B cell (primary cell): ENCODE data around the gene ASCL2. TPM values are rescaled to one million over a fixed set of nuclear protein-coding genes. Genes with fewer than 3 reads are reported as not detected.

Experiments
- ATAC-seq: fragments of 200-7000 bp; cut with Tn5 transposase; one replicate; pipeline ENCODE4 v1.10.0; 2021; ENCODE audit warnings: low read depth, mild to moderate bottlenecking, moderate number of reproducible peaks, moderate library complexity
- CTCF ChIA-PET: fragments of 350-600 bp; sonication (Branson Sonifier 250); formaldehyde crosslinking; loops from one replicate; lab custom pipeline; 2021; ENCODE audit warnings: antibody characterized with exemption, inconsistent platforms; lab: Charles Lee
- POLR2A ChIA-PET: fragments of 350-600 bp; sonication (Branson Sonifier 250); formaldehyde crosslinking; loops from one replicate; lab custom pipeline; 2021; ENCODE audit warnings: antibody characterized with exemption; lab: Charles Lee
- DNase-seq: peaks from one replicate; pipeline ENCODE4 v3.0.0; 2013
- H2AFZ ChIP-seq: 2 replicates; pipeline ENCODE4 v1.6.1; 2012; ENCODE audit warnings: mild to moderate bottlenecking, low read depth, low read length; ENCODE audit not compliant: insufficient read depth, poor library complexity, severe bottlenecking
- H3K27ac ChIP-seq, 2 donors: 1 replicate in 1 of 2; 2 replicates in 1 of 2; pipeline ENCODE4 v1.5.1; 2012 to 2013; ENCODE audit warnings: low read length in 2 of 2, mild to moderate bottlenecking in 2 of 2, moderate library complexity in 1 of 2
- H3K27me3 ChIP-seq, 4 experiments: fragments of 200-600 bp in 1 of 4; sonication (generic) in 1 of 4; replicated peaks in 1 of 4; 1 replicate in 2 of 4; 2 replicates in 2 of 4; pipeline versions ENCODE4 v1.6.1 to v1.7.0; 2013 to 2016; ENCODE audit warnings: low read length in 3 of 4, mild to moderate bottlenecking in 2 of 4, mixed read lengths in 1 of 4, moderate library complexity in 1 of 4; ENCODE audit not compliant: insufficient read depth in 4 of 4, control insufficient read depth in 3 of 4; ENCODE audit errors: control extremely low read depth in 1 of 4
- H3K36me3 ChIP-seq, 2 experiments: replicated peaks in 1 of 2; 1 replicate in 1 of 2; 2 replicates in 1 of 2; pipeline versions ENCODE4 v1.6.1 to v1.7.1; 2013; ENCODE audit warnings: low read length in 1 of 2; ENCODE audit not compliant: insufficient read depth in 2 of 2, control insufficient read depth in 1 of 2; ENCODE audit errors: control extremely low read depth in 1 of 2, extremely low read depth in 1 of 2
- H3K4me1 ChIP-seq, 2 donors: fragments of 200-600 bp in 1 of 2; sonication (generic) in 1 of 2; 1 replicate in 1 of 2; 2 replicates in 1 of 2; pipeline versions ENCODE4 v1.5.1 to v1.6.1; 2013 to 2017; ENCODE audit warnings: low read length in 2 of 2; ENCODE audit not compliant: control insufficient read depth in 2 of 2, insufficient read depth in 2 of 2
- H3K4me2 ChIP-seq: replicated peaks from 2 replicates; pipeline ENCODE3; 2012; ENCODE audit warnings: mild to moderate bottlenecking, low read depth, low read length; ENCODE audit not compliant: poor library complexity, severe bottlenecking
- H3K4me3 ChIP-seq, 5 experiments: fragments of 200-600 bp in 1 of 5; sonication (generic) in 1 of 5; 1 replicate in 3 of 5; 2 replicates in 2 of 5; pipeline versions ENCODE4 v1.5.1 to v1.7.0; 2011 to 2016; ENCODE audit warnings: low read length in 4 of 5, mild to moderate bottlenecking in 4 of 5, low read depth in 2 of 5, control low read depth in 1 of 5, moderate library complexity in 1 of 5; ENCODE audit not compliant: insufficient read depth in 1 of 5; ENCODE audit errors: control extremely low read depth in 1 of 5, extremely low read depth in 1 of 5
- H3K79me2 ChIP-seq: fragments of 200-600 bp; sonication (generic); one replicate; pipeline ENCODE4 v1.6.0; 2016; ENCODE audit warnings: low read length; ENCODE audit not compliant: control insufficient read depth, insufficient read depth
- H3K9ac ChIP-seq: fragments of 200-600 bp; sonication (generic); 2 replicates; pipeline ENCODE4 v1.6.1; 2017; ENCODE audit warnings: mild to moderate bottlenecking, low read length, moderate library complexity
- H3K9me3 ChIP-seq, 3 donors: one replicate each; pipeline versions ENCODE4 v1.6.1 to v1.7.1; 2013; ENCODE audit warnings: low read length in 2 of 3; ENCODE audit not compliant: control insufficient read depth in 2 of 3, insufficient read depth in 1 of 3; ENCODE audit errors: control extremely low read depth in 1 of 3
- H4K20me1 ChIP-seq: 2 replicates; pipeline ENCODE4 v1.6.0; 2012; ENCODE audit warnings: mild to moderate bottlenecking, low read length; ENCODE audit not compliant: insufficient read depth, control insufficient read depth, poor library complexity, severe bottlenecking
- H3K27ac Mint-ChIP-seq: one replicate; pipeline ENCODE4 v1.8.0; 2021; ENCODE audit warnings: mixed read lengths
- H3K27me3 Mint-ChIP-seq: one replicate; pipeline ENCODE4 v1.8.0; 2021; ENCODE audit warnings: mixed read lengths
- H3K4me1 Mint-ChIP-seq: one replicate; pipeline ENCODE4 v1.8.0; 2021; ENCODE audit warnings: mixed read lengths
- H3K4me3 Mint-ChIP-seq: one replicate; pipeline ENCODE4 v1.8.0; 2021; ENCODE audit warnings: mixed read lengths
- H3K9me3 Mint-ChIP-seq: one replicate; pipeline ENCODE4 v1.8.0; 2022; ENCODE audit warnings: mixed read lengths; ENCODE audit not compliant: insufficient read depth
- EZH2 ChIP-seq: IDR thresholded peaks from 2 replicates; pipeline ENCODE4 v1.6.1; 2012; ENCODE audit warnings: borderline replicate concordance, low read depth, mild to moderate bottlenecking, moderate library complexity, low read length; ENCODE audit not compliant: insufficient read depth, poor library complexity, severe bottlenecking
- WGBS: methylation state at CpG from one replicate; pipeline ENCODE4 v1.1.5; 2013; ENCODE audit warnings: missing lambda C conversion rate; ENCODE audit not compliant: insufficient coverage; 5-methylcytosine and 5-hydroxymethylcytosine counted together
- intact Hi-C: fragments of 100-400 bp; cut with micrococcal nuclease; formaldehyde crosslinking; loops from one replicate; pipeline ENCODE4 v1.10.0; 2022
- polyA plus RNA-seq: library from polyadenylated mRNA; depleted of rRNA; stranded (reverse); fragments of >200 nt; gene quantifications from 2 replicates; pipeline ENCODE4 v1.2.3, GENCODE V29; 2012
- total RNA-seq, 2 donors: library from RNA; stranded (reverse); fragments of 120-200 nt in 1 of 2; gene quantifications; 1 replicate in 1 of 2; 2 replicates in 1 of 2; pipeline versions ENCODE4 v1.2.3 to v1.2.4, GENCODE V29; 2013 to 2022
- TF ChIP-seq, protein P1 (sequence below): fragments of 200-600 bp; IDR thresholded peaks from one replicate; pipeline ENCODE4 v1.8.0; 2022; ENCODE audit warnings: antibody characterized with exemption, mild to moderate bottlenecking

Gene ASCL2
- total and polyA plus RNA-seq, 2 donors (not counting 1 experiment from before 2014, with no cell fraction given), result 2.1 to 2.2 TPM

GRCh38 chr11:2289859-2290258 lies 19.5 kb upstream of the ASCL2 start:
- Histone ChIP-seq H3K4me1 (no peaks in the 10 kb centered on the region), H3K4me2 (no peak overlapping the region), H3K9ac (no peak overlapping the region), H3K27ac (no peak overlapping the region), H4K20me1 (no peaks in the 10 kb centered on the region), H3K9me3 (no peaks in the 10 kb centered on the region), H3K79me2 (no peaks in the 10 kb centered on the region), H3K36me3 (no peaks in the 10 kb centered on the region), H3K4me3 (no peak overlapping the region), H3K27me3 (peaks cover 0 to 7% (median 2%) of the 10 kb centered on the region in 4 experiments), H2AFZ (no peak overlapping the region)
- Mint-ChIP-seq H3K4me3 (no peak overlapping the region), H3K4me1 (peaks cover 4% of the 10 kb centered on the region), H3K27ac (no peak overlapping the region), H3K9me3 (no peaks in the 10 kb centered on the region), H3K27me3 (peaks cover 12% of the 10 kb centered on the region)
- TF ChIP-seq EZH2, result no peak
- TF ChIP-seq, protein P1, sequence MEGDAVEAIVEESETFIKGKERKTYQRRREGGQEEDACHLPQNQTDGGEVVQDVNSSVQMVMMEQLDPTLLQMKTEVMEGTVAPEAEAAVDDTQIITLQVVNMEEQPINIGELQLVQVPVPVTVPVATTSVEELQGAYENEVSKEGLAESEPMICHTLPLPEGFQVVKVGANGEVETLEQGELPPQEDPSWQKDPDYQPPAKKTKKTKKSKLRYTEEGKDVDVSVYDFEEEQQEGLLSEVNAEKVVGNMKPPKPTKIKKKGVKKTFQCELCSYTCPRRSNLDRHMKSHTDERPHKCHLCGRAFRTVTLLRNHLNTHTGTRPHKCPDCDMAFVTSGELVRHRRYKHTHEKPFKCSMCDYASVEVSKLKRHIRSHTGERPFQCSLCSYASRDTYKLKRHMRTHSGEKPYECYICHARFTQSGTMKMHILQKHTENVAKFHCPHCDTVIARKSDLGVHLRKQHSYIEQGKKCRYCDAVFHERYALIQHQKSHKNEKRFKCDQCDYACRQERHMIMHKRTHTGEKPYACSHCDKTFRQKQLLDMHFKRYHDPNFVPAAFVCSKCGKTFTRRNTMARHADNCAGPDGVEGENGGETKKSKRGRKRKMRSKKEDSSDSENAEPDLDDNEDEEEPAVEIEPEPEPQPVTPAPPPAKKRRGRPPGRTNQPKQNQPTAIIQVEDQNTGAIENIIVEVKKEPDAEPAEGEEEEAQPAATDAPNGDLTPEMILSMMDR, result no peak
- intact Hi-C loops, result no loop called here
- WGBS, result 94% methylated on average over 10 of the region's 10 CpGs
- ATAC-seq (no peak), DNase-seq (no peak)
- ChIA-PET CTCF (interaction anchor here (1.0 to 1.1 kb wide), 2 partner anchors 15 to 131 kb away, joined by 3 to 5 read pairs; no protein-coding TSS in a partner anchor), POLR2A (no interaction called here)

- TF ChIP-seq EZH2, result no peak
- Mint-ChIP-seq H3K27me3 (peaks cover 12% of the 10 kb centered on the region), H3K27ac (no peak overlapping the region), H3K4me3 (no peak overlapping the region), H3K9me3 (no peaks in the 10 kb centered on the region), H3K4me1 (peaks cover 4% of the 10 kb centered on the region)
- no peak overlapping the region for H3K9ac ChIP-seq
- no peaks in the 10 kb centered on the region for H3K36me3 ChIP-seq
- 94% methylated on average over 6 of the region's 6 CpGs for WGBS
- no peaks in the 10 kb centered on the region for H3K9me3 ChIP-seq
- DNase-seq (no peak), ATAC-seq (no peak)
- CTCF ChIA-PET, result interaction anchor here (1.1 to 1.2 kb wide), 2 partner anchors 14 to 131 kb away, joined by 3 read pairs; no protein-coding TSS in a partner anchor
- no peaks in the 10 kb centered on the region for H3K4me1 ChIP-seq
- no peak overlapping the region for H3K4me3 ChIP-seq
- H2AFZ ChIP-seq, result no peak overlapping the region
- no peak overlapping the region for H3K4me2 ChIP-seq
- H3K27ac ChIP-seq, result no peak overlapping the region
- POLR2A ChIA-PET, result no interaction called here
- no peaks in the 10 kb centered on the region for H3K79me2 ChIP-seq
- intact Hi-C loops, result no loop called here
- no peaks in the 10 kb centered on the region for H4K20me1 ChIP-seq
- peaks cover 0 to 7% (median 2%) of the 10 kb centered on the region in 4 experiments for H3K27me3 ChIP-seq
These were observed 19.0 kb upstream of the ASCL2 start for GRCh38 chr11:2289350-2289749.
